Natural killer cell (primary cell): ENCODE measurements around the gene PAQR5. TPM values are rescaled to one million over a fixed set of nuclear protein-coding genes. Genes with fewer than 3 reads are reported as not detected.
A peak's percentile ranks its signal among the peaks of the same experiment; 100 is the strongest.

Experiments used
- ATAC-seq, 3 donors: fragments of 150-1000 bp in 2 of 3; fragments of 200-7000 bp in 1 of 3; cut with Tn5 transposase; 1 replicate in 1 of 3; 2 replicates in 2 of 3; pipeline ENCODE4 v1.10.0; 2021; ENCODE audit warnings: mild to moderate bottlenecking in 2 of 3, moderate library complexity in 2 of 3
- DNase-seq, 2 donors: peaks; one replicate each; pipeline versions ENCODE4 v3.0.0 to v3.0.0-alpha.2; 2013 to 2021; ENCODE audit warnings: mixed read lengths in 1 of 2
- H3K27ac ChIP-seq: one replicate; pipeline ENCODE4 v1.5.1; 2013; ENCODE audit warnings: mild to moderate bottlenecking, low read length
- H3K27me3 ChIP-seq: one replicate; pipeline ENCODE4 v1.6.1; 2013; ENCODE audit warnings: low read length; ENCODE audit not compliant: control insufficient read depth, insufficient read depth
- H3K36me3 ChIP-seq: one replicate; pipeline ENCODE4 v1.6.1; 2013; ENCODE audit warnings: low read length; ENCODE audit not compliant: control insufficient read depth, insufficient read depth
- H3K4me1 ChIP-seq: one replicate; pipeline ENCODE4 v1.6.1; 2013; ENCODE audit warnings: low read length; ENCODE audit not compliant: control insufficient read depth, insufficient read depth
- H3K4me3 ChIP-seq: one replicate; pipeline ENCODE4 v1.5.1; 2013; ENCODE audit warnings: low read length
- H3K9me3 ChIP-seq: one replicate; pipeline ENCODE4 v1.6.1; 2013; ENCODE audit warnings: low read length; ENCODE audit not compliant: control insufficient read depth, insufficient read depth
- H3K27ac Mint-ChIP-seq, 2 donors: one replicate each; pipeline ENCODE4 v1.8.0; 2022; ENCODE audit warnings: mild to moderate bottlenecking in 2 of 2, mixed read lengths in 2 of 2, moderate library complexity in 1 of 2
- H3K27me3 Mint-ChIP-seq, 2 donors: one replicate each; pipeline ENCODE4 v1.8.0; 2022; ENCODE audit warnings: low read depth in 2 of 2, mixed read lengths in 2 of 2
- H3K36me3 Mint-ChIP-seq: one replicate; pipeline ENCODE4 v1.8.0; 2022; ENCODE audit warnings: mixed read lengths
- H3K4me1 Mint-ChIP-seq, 2 donors: one replicate each; pipeline ENCODE4 v1.8.0; 2022; ENCODE audit warnings: mixed read lengths in 2 of 2
- H3K4me3 Mint-ChIP-seq: one replicate; pipeline ENCODE4 v1.8.0; 2022; ENCODE audit warnings: mild to moderate bottlenecking, moderate library complexity, mixed read lengths
- H3K9me3 Mint-ChIP-seq, 2 donors: one replicate each; pipeline ENCODE4 v1.8.0; 2022; ENCODE audit warnings: mixed read lengths in 2 of 2
- WGBS: methylation state at CpG from one replicate; pipeline ENCODE4 v1.1.7; 2013; ENCODE audit warnings: missing lambda C conversion rate; ENCODE audit not compliant: insufficient coverage; 5-methylcytosine and 5-hydroxymethylcytosine counted together
- intact Hi-C: fragments of 100-400 bp; cut with micrococcal nuclease; formaldehyde crosslinking; loops from one replicate; pipeline ENCODE4 v1.14.2; 2022
- total RNA-seq, 4 donors: library from RNA; stranded (reverse); fragments of 120-200 nt in 1 of 4; gene quantifications; one replicate each; pipeline versions ENCODE4 v1.2.3 to v1.2.4, GENCODE V29; 2013 to 2022
- TF ChIP-seq, protein P1 (sequence below): fragments of 200-600 bp; IDR thresholded peaks from one replicate; pipeline ENCODE4 v1.8.0; 2022; ENCODE audit warnings: antibody characterized with exemption

PAQR5 gene
- total RNA-seq, 3 donors from 2014 or later (not counting 1 experiment from before 2014, with no cell fraction given): 0.40 to 1.1 (median 0.59) TPM

GRCh38 chr15:69297642-69298353 lies 914 bp upstream of the PAQR5 start:
- 91% methylated on average over 10 of the region's 10 CpGs for WGBS
- H3K4me1 Mint-ChIP-seq: peaks cover 10% of the 10 kb centered on the region in 2 donors
- no peaks in the 10 kb centered on the region for H3K36me3 Mint-ChIP-seq
- Histone ChIP-seq H3K27me3 (peaks cover 20% of the 10 kb centered on the region), H3K36me3 (no peaks in the 10 kb centered on the region), H3K9me3 (no peaks in the 10 kb centered on the region), H3K4me1 (peaks cover 11% of the 10 kb centered on the region), H3K4me3 (no peak overlapping the region), H3K27ac (no peak overlapping the region)
- no peaks in the 10 kb centered on the region for H3K9me3 Mint-ChIP-seq
- no peak overlapping the region for H3K27ac Mint-ChIP-seq
- no peak for ATAC-seq
- H3K4me3 Mint-ChIP-seq: peak overlapping the region; percentile 64
- TF ChIP-seq, protein P1, sequence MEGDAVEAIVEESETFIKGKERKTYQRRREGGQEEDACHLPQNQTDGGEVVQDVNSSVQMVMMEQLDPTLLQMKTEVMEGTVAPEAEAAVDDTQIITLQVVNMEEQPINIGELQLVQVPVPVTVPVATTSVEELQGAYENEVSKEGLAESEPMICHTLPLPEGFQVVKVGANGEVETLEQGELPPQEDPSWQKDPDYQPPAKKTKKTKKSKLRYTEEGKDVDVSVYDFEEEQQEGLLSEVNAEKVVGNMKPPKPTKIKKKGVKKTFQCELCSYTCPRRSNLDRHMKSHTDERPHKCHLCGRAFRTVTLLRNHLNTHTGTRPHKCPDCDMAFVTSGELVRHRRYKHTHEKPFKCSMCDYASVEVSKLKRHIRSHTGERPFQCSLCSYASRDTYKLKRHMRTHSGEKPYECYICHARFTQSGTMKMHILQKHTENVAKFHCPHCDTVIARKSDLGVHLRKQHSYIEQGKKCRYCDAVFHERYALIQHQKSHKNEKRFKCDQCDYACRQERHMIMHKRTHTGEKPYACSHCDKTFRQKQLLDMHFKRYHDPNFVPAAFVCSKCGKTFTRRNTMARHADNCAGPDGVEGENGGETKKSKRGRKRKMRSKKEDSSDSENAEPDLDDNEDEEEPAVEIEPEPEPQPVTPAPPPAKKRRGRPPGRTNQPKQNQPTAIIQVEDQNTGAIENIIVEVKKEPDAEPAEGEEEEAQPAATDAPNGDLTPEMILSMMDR: no peak
- intact Hi-C loops: no loop called here
- peaks cover 24% of the 10 kb centered on the region in 2 donors for H3K27me3 Mint-ChIP-seq
- DNase-seq: no peak

DNA sequence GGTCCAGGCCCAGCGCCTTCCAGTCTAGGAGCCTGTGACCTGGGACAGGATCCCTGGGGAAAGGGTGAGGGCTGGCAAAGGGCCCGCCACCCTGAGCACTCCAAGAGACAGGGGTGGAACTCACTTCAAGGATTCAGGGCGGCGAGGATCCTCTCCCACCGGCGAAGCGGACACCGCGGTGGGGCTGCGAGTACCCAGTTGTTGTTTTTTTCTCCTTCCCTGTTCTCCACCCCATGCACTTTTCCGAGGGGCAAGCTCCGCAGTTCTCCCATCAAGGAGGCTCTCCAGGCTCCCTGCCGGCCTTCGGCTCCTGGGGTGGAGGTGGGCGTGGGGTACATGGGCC lies 387 bp upstream of the PAQR5 start:
- H3K9me3 ChIP-seq: no peaks in the 10 kb centered on the region
- H3K27ac Mint-ChIP-seq: no peak overlapping the region
- no peak overlapping the region for H3K4me3 ChIP-seq
- peaks cover 10% of the 10 kb centered on the region in 2 donors for H3K4me1 Mint-ChIP-seq
- H3K4me1 ChIP-seq: peaks cover 11% of the 10 kb centered on the region
- peaks cover 20% of the 10 kb centered on the region for H3K27me3 ChIP-seq
- no peak overlapping the region for H3K27ac ChIP-seq
- no peak for ATAC-seq
- 79% methylated on average over 15 of the region's 15 CpGs for WGBS
- no peaks in the 10 kb centered on the region for H3K36me3 ChIP-seq
- H3K36me3 Mint-ChIP-seq: no peaks in the 10 kb centered on the region
- DNase-seq: no peak
- H3K4me3 Mint-ChIP-seq: peak overlapping the region; percentile 64
- H3K9me3 Mint-ChIP-seq: no peaks in the 10 kb centered on the region
- TF ChIP-seq, protein P1: no peak
- H3K27me3 Mint-ChIP-seq: peaks cover 24 to 26% of the 10 kb centered on the region in 2 donors
- intact Hi-C loops: no loop called here

DNA sequence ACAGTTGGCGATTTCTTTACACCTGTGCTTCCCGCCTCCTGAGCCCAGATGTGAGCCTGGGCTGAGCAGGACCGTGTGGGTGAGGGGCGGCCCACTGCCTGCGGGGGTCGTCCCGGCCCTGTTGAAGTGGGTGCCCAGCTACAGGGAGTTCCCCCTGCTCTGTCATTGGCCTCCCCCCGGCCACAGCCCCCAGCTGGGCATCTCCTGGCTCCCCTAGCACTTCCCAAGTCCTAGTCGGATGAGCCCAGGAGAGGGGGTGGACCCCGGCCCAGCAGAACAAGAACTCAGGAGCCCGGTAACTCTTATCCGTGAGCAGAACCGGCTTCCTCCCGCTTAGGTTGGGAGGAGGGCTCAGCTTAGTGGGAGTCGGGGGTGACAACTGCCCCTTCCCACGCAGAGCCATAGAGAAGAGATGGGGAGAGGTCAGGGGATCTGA lies 757 bp downstream of the PAQR5 start:
- H3K9me3 Mint-ChIP-seq: no peaks in the 10 kb centered on the region
- peak overlapping the region; percentile 56 for H3K4me3 Mint-ChIP-seq
- H3K4me1 Mint-ChIP-seq: peaks cover 10% of the 10 kb centered on the region in 2 donors
- H3K27ac ChIP-seq: no peak overlapping the region
- H3K27me3 ChIP-seq: peaks cover 20% of the 10 kb centered on the region
- no peaks in the 10 kb centered on the region for H3K9me3 ChIP-seq
- DNase-seq (no peak), ATAC-seq (no peak)
- H3K27me3 Mint-ChIP-seq: peaks cover 24 to 26% of the 10 kb centered on the region in 2 donors
- no peaks in the 10 kb centered on the region for H3K36me3 Mint-ChIP-seq
- H3K27ac Mint-ChIP-seq: no peak overlapping the region
- H3K4me1 ChIP-seq: peaks cover 11% of the 10 kb centered on the region
- TF ChIP-seq, protein P1: no peak
- intact Hi-C loops: no loop called here
- H3K4me3 ChIP-seq: no peak overlapping the region
- WGBS: 38% methylated on average over 16 of the region's 16 CpGs
- H3K36me3 ChIP-seq: no peaks in the 10 kb centered on the region
